Thoracic aorta (tissue), 2 donors: ENCODE measurements around the gene VARS1. TPM values are rescaled to one million over a fixed set of nuclear protein-coding genes. Genes with fewer than 3 reads are reported as not detected.
"Not testable (repeated sequence)": the region's sequence is repeated elsewhere in the genome, so short reads cannot be mapped to it uniquely, and the experiment has no call there.

ENCODE experiments used
- ATAC-seq: fragments of 150-250 bp; one replicate; pipeline ENCODE4 v1.8.0; 2017; ENCODE audit warnings: low read depth; ENCODE audit not compliant: insufficient number of reproducible peaks, low FRiP score
- DNase-seq: peaks from one replicate; pipeline ENCODE4 v3.0.0-alpha.2; 2020; ENCODE audit warnings: low spot score
- H3K27ac ChIP-seq, 2 donors: fragments of 200-600 bp; sonication (generic); 1 replicate in 1 of 2; 2 replicates in 1 of 2; pipeline ENCODE4 v1.5.1; 2016; ENCODE audit warnings: mild to moderate bottlenecking in 2 of 2, moderate library complexity in 2 of 2
- H3K27me3 ChIP-seq: fragments of 200-600 bp; sonication (generic); replicated peaks from 2 replicates; pipeline ENCODE4 v1.6.0; 2016; ENCODE audit warnings: mild to moderate bottlenecking; ENCODE audit not compliant: insufficient read depth
- H3K36me3 ChIP-seq: fragments of 200-600 bp; sonication (generic); one replicate; pipeline ENCODE4 v1.5.1; 2016
- H3K4me1 ChIP-seq, 2 donors: fragments of 200-600 bp; sonication (generic); 1 replicate in 1 of 2; 2 replicates in 1 of 2; pipeline versions ENCODE4 v1.5.1 to v1.6.0; 2016; ENCODE audit warnings: low read depth in 2 of 2, mild to moderate bottlenecking in 1 of 2; ENCODE audit not compliant: control insufficient read depth in 1 of 2
- H3K4me3 ChIP-seq: fragments of 200-600 bp; sonication (generic); 2 replicates; pipeline ENCODE4 v1.5.1; 2016; ENCODE audit warnings: mild to moderate bottlenecking
- H3K9me3 ChIP-seq: fragments of 200-600 bp; sonication (generic); 2 replicates; pipeline ENCODE4 v1.5.1; 2016
- total RNA-seq, 2 donors: library from RNA; depleted of rRNA; stranded (reverse); fragments of >200 nt; gene quantifications; one replicate each; pipeline versions ENCODE4 v1.1.0 to v1.2.3, GENCODE V29; 2016
- TF ChIP-seq, protein P1 (sequence below): fragments of 200-600 bp; sonication (generic); IDR thresholded peaks from one replicate; pipeline ENCODE4 v1.5.1; 2019; ENCODE audit warnings: antibody characterized with exemption

VARS1 gene
- total RNA-seq, 2 donors from 2014 or later: 24.8 to 46.8 TPM

DNA sequence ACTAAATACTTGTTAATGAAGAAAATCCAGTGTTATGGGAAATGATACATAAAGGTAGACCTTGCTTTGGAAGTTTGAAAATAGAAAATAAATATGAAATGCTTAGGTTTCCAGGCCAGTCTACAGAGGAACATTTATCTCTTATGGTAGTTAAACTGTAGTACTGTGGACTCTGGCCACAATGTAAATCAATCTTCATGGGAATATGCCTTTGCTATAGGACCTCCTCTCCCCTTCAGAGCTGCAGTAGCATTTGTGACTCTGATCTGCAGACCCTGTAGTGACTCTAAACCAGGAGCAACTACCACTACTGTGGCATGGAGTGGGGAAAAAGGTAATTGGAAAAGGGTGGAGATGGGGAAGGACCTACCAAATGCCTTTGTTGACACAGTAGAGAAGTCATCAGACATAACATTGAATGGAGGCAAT, 24.3 kb upstream of the VARS1 start:
- Histone ChIP-seq H3K4me3 (peak overlapping the region; percentile 70), H3K4me1 (peaks cover 27 to 55% of the 10 kb centered on the region in 2 donors), H3K27ac (peak overlapping the region; percentile 19 to 92), H3K36me3 (no peaks in the 10 kb centered on the region), H3K9me3 (no peaks in the 10 kb centered on the region), H3K27me3 (no peaks in the 10 kb centered on the region)
- ATAC-seq (no peak), DNase-seq (no peak)
- TF ChIP-seq, protein P1, sequence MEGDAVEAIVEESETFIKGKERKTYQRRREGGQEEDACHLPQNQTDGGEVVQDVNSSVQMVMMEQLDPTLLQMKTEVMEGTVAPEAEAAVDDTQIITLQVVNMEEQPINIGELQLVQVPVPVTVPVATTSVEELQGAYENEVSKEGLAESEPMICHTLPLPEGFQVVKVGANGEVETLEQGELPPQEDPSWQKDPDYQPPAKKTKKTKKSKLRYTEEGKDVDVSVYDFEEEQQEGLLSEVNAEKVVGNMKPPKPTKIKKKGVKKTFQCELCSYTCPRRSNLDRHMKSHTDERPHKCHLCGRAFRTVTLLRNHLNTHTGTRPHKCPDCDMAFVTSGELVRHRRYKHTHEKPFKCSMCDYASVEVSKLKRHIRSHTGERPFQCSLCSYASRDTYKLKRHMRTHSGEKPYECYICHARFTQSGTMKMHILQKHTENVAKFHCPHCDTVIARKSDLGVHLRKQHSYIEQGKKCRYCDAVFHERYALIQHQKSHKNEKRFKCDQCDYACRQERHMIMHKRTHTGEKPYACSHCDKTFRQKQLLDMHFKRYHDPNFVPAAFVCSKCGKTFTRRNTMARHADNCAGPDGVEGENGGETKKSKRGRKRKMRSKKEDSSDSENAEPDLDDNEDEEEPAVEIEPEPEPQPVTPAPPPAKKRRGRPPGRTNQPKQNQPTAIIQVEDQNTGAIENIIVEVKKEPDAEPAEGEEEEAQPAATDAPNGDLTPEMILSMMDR: no peak

DNA sequence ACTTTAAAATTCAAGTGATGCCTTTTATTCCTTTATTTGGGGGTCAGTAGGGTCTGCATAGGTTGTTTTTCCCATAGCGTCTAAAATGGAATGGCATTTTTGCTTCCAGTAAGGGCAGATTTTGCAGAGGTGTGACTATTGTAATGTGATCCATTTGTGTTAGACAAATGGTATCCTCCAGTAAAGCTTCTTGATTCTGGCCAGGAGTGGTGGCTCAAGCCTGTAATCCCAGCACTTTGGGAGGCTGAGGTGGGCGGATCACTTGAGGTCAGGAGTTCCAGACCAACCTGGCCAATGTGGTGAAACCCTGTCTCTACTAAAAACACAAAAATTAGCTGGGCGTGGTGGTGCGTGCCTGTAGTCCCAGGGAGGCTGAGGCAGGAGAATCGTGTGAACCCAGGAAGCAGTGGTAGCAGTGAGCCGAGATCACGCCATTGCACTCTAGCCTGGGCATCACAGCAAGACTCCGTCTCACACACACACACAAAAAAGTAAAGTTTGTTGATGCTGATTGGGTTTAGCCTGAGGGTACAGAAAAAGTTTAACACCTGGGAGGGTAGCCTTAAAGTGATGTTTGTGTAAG, 22.5 kb upstream of the VARS1 start:
- H3K36me3 ChIP-seq, DNase-seq, H3K27me3 ChIP-seq, ATAC-seq, H3K9me3 ChIP-seq: not testable (repeated sequence)
- peak overlapping the region; percentile 85 to 92 for H3K27ac ChIP-seq
- H3K4me1 ChIP-seq: peaks cover 25 to 57% of the 10 kb centered on the region in 2 donors
- peak overlapping the region; percentile 70 for H3K4me3 ChIP-seq

DNA sequence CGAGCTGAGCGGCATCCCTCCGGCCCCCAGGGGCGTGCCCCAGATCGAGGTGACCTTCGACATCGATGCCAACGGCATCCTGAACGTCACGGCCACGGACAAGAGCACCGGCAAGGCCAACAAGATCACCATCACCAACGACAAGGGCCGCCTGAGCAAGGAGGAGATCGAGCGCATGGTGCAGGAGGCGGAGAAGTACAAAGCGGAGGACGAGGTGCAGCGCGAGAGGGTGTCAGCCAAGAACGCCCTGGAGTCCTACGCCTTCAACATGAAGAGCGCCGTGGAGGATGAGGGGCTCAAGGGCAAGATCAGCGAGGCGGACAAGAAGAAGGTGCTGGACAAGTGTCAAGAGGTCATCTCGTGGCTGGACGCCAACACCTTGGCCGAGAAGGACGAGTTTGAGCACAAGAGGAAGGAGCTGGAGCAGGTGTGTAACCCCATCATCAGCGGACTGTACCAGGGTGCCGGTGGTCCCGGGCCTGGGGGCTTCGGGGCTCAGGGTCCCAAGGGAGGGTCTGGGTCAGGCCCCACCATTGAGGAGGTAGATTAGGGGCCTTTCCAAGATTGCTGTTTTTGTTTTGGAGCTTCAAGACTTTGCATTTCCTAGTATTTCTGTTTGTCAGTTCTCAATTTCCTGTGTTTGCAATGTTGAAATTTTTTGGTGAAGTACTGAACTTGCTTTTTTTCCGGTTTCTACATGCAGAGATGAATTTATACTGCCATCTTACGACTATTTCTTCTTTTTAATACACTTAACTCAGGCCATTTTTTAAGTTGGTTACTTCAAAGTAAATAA, 21.8 kb upstream of the VARS1 start:
- H3K27ac ChIP-seq: peak overlapping the region; percentile 85 to 92
- H3K27me3 ChIP-seq, H3K9me3 ChIP-seq, ATAC-seq, H3K36me3 ChIP-seq, DNase-seq: not testable (repeated sequence)
- H3K4me3 ChIP-seq: peak overlapping the region; percentile 70
- H3K4me1 ChIP-seq: peaks cover 22 to 50% of the 10 kb centered on the region in 2 donors

DNA sequence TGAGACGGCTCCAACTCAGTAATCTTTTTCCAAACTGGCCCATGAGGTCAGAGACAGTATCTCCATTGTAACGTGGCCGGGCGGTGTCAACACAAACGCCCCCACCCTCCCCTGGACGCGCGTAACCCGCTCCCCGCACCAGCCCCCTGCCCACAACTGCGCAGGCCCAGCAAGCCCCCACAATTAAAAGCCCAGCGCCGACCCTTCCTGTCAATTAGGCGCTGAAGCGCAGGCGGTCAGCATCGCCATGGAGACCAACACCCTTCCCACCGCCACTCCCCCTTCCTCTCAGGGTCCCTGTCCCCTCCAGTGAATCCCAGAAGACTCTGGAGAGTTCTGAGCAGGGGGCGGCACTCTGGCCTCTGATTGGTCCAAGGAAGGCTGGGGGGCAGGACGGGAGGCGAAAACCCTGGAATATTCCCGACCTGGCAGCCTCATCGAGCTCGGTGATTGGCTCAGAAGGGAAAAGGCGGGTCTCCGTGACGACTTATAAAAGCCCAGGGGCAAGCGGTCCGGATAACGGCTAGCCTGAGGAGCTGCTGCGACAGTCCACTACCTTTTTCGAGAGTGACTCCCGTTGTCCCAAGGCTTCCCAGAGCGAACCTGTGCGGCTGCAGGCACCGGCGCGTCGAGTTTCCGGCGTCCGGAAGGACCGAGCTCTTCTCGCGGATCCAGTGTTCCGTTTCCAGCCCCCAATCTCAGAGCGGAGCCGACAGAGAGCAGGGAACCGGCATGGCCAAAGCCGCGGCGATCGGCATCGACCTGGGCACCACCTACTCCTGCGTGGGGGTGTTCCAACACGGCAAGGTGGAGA, 19.7 kb upstream of the VARS1 start, which contains the start of the genes HSPA1A and HSPA1L:
HSPA1A (plus strand) TSS at position 519 of the 814 bp plus-strand sequence; CDS start at position 733, 214 bp downstream.
HSPA1L (minus strand) TSS at position 259 of the 814 bp plus-strand sequence. CDS start 3,311 bp downstream, outside the sequence.
- H3K27ac ChIP-seq: peak within 1 kb of the TSS; percentile 97 to 98
- no peaks in the 10 kb centered on the region for H3K36me3 ChIP-seq
- TF ChIP-seq, protein P1: no peak
- H3K4me1 ChIP-seq: peaks cover 19 to 35% of the 10 kb centered on the region in 2 donors
- H3K4me3 ChIP-seq: peak within 1 kb of the TSS; percentile 81
- H3K27me3 ChIP-seq: no peaks in the 10 kb centered on the region
- DNase-seq (peak; percentile 80), ATAC-seq (peak; percentile 65)
- H3K9me3 ChIP-seq: no peaks in the 10 kb centered on the region

DNA sequence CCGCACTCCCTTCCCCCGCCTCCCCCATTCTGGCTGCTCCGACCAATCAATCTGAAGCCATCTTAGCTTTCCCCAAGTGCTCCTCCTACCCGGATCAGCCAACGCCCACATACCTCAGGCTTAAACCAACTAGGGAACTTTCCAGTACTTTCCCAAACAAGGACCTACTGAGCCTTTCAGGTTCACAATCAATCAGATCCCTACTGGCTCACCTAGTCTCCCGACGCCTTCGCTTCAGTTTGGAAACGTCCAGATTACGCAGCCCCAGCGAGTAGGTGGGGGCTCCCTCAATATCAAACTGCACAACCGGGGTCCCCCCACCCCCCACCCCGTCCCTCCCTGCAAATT, 19.1 kb upstream of the VARS1 start:
- no peaks in the 10 kb centered on the region for H3K9me3 ChIP-seq
- ATAC-seq (peak; percentile 78), DNase-seq (peak; percentile 96)
- H3K4me3 ChIP-seq: peak overlapping the region; percentile 81
- peak overlapping the region; percentile 97 to 98 for H3K27ac ChIP-seq
- no peaks in the 10 kb centered on the region for H3K36me3 ChIP-seq
- TF ChIP-seq, protein P1: no peak
- H3K4me1 ChIP-seq: peaks cover 15 to 29% of the 10 kb centered on the region in 2 donors
- H3K27me3 ChIP-seq: no peaks in the 10 kb centered on the region
